HG03439 (cell line): ENCODE measurements around the gene RBP2.
A peak's percentile ranks its signal among the peaks of the same experiment; 100 is the strongest.
"Not testable (repeated sequence)": the region's sequence is repeated elsewhere in the genome, so short reads cannot be mapped to it uniquely, and the experiment has no call there.

ENCODE experiments used
- ATAC-seq: cut with Tn5 transposase; IDR thresholded peaks from one replicate; pipeline ENCODE4 v1.9.1; 2021; ENCODE audit warnings: mild to moderate bottlenecking, moderate library complexity; ENCODE audit not compliant: unreplicated experiment

The RBP2 gene

GRCh38 chr3:139444446-139444845, 31.9 kb downstream of the RBP2 start:
- no peak for ATAC-seq

- no peak for ATAC-seq
Measured at GRCh38 chr3:139443186-139443585, 33.1 kb downstream of the RBP2 start.

- no peak for ATAC-seq
Measured at GRCh38 chr3:139441656-139442055, 34.7 kb downstream of the RBP2 start.

- ATAC-seq = no peak
Measured at GRCh38 chr3:139440639-139441556, 35.4 kb downstream of the RBP2 start.

- ATAC-seq = no peak
Measured at GRCh38 chr3:139439278-139439677, 37.0 kb downstream of the RBP2 start.

- no peak for ATAC-seq
Measured at GRCh38 chr3:139434764-139435307, 41.5 kb downstream of the RBP2 start.

- ATAC-seq = no peak
Measured at GRCh38 chr3:139434228-139434627, 42.1 kb downstream of the RBP2 start.

- no peak for ATAC-seq
Measured at GRCh38 chr3:139433089-139433488, 43.2 kb downstream of the RBP2 start.

- no peak for ATAC-seq
Measured at GRCh38 chr3:139430493-139430892, 45.8 kb downstream of the RBP2 start.

GRCh38 chr3:139427283-139428060, 48.8 kb downstream of the RBP2 start:
- peak; percentile 82 for ATAC-seq

GRCh38 chr3:139425745-139426400, 50.4 kb downstream of the RBP2 start:
- ATAC-seq = no peak

- ATAC-seq = no peak
Measured at GRCh38 chr3:139423232-139423631, 53.1 kb downstream of the RBP2 start.

- ATAC-seq = no peak
Measured at GRCh38 chr3:139421460-139421859, 54.9 kb downstream of the RBP2 start.

GRCh38 chr3:139421040-139421439, 55.3 kb downstream of the RBP2 start:
- no peak for ATAC-seq

GRCh38 chr3:139418144-139418543, 58.2 kb downstream of the RBP2 start:
- ATAC-seq = no peak

- no peak for ATAC-seq
Measured at GRCh38 chr3:139416275-139416674, 60.0 kb downstream of the RBP2 start.

- ATAC-seq = no peak
Measured at GRCh38 chr3:139414608-139415224, 61.6 kb downstream of the RBP2 start.

- ATAC-seq = not testable (repeated sequence)
Measured at GRCh38 chr3:139412891-139413290, 63.4 kb downstream of the RBP2 start.
